NOMO-1 treated with dmso at 0.1 percent for 144 hours (cell line): ENCODE data around the gene HNRNPU.
"Not testable (repeated sequence)": the region's sequence is repeated elsewhere in the genome, so short reads cannot be mapped to it uniquely, and the experiment has no call there.

Source experiments
- DNase-seq: peaks from one replicate; lab custom pipeline; 2025; ENCODE audit not compliant: unreplicated experiment; lab: John Stamatoyannopoulos, UW

The HNRNPU gene

GRCh38 chr1:244841273-244841927 is 22.9 kb downstream of the HNRNPU start:
- no peak for DNase-seq

DNA sequence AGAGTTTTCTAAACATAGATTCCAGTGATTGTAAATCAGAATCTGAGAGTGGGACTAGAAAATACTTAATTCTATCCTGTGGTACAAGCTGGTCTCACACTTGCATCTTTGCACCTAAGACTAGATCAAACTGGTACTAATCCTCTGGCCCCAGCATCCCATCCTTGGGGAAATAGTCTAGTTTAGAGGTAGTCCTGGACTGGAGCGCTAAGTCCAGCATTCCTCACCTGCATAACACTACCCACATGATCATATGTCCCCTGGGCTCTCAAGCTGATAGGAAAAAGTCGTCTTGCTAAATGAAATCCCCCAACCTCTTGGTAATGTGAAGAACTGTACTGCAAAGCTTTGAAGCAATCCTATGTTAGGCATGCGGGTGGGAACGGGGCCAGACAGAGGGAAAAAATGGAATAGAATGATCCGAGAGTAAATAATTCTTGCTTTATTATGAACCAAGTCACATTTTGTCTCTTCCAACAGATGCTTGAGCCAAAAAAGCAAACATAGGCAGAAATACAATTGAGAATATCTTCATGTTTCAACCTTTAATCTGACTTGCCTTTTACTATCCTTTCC is 24.0 kb downstream of the HNRNPU start:
- DNase-seq = no peak

GRCh38 chr1:244839656-244840055 is 24.7 kb downstream of the HNRNPU start:
- no peak for DNase-seq

DNA sequence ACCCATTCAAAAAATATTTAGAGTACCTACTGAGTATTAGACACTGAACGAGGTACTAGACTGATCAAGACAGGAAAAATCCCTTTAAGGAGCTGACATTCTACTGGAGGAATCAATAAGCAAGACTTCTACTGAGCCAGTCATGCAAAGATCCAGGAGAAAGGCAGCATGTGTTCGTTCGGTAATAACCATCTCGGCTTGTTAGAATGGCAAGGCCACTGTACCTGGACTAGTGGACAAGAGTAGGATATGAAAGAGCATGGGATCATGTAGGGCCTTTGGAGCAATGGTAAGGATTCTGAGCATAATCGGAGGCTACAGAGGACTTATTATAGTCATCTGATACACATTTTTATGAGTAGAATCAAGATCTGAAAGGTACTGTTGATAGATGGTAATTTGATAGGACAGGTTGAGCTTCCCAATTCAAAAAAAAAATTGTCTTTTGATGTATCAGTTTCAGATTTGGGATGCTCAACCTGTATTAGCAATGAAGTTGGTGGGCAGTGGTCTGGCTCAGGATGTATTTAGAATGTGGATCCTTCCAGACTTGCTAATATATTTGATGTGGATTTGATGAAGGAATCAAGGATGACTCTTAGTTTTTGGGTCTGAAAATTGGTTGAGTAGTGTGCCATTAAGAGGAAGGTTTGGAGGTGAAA is 26.6 kb downstream of the HNRNPU start:
- DNase-seq = no peak

DNA sequence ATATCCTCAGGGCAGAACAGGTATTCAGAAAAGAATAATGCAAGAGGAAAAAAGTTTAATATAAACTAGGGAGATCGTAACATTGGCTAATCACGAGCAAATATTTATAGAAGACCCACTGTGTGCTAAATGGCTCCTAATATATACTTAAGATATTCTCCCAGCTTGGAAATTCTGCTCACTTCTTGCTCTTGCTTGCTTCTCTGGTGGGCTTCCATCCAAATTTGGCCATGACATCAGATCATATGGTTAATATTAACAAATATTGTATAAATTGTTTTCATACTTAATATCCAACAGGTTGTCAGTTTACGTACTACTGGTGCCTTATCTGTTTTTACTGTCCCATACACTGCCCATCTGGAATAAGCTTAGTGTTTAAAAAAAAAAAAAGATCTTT is 27.8 kb downstream of the HNRNPU start:
- DNase-seq = no peak

GRCh38 chr1:244836135-244836521 is 28.2 kb downstream of the HNRNPU start:
- DNase-seq = no peak

DNA sequence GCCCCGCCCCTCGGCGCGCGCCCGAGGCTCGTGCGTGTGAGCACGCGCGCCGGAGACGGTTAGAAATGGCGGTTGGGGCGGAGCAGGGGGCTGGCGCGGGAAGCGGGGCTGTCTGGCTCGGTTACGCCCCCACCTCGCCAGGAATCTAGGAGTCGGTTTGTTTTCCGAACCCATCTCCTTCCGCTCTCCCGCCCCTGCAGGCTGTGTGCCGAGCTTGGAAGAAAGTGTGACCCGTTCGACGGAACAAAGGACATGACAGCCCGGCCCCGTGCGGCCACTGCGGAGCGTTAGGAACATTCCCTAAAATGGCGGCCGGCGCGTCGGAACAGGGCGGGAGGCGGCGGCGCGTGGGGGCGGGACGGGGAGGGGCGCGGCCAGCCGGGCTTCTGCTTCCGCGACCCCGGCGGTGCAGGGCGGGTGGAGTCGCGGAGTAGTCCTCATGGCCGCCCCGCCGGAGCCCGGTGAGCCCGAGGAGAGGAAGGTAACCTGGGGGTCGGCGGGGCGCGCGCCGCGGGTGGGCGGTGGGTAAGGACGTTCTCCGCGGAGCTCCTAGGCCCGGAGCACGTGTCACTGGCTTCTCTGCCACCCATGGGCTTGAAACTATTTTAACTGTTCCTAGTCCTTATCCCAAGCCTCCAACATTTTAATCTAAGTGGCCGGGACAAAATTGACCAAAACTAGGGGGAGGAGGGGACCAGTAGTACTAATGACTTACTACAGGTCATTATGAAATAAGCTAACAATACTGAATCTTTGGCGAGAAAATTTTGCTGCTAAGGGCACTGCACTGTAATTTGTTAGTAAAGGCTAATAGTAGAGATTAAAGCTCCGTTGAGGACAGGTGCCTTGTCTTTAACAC is 28.8 kb downstream of the HNRNPU start, which contains the start of gene COX20:
TSS of gene COX20 (plus strand) at position 383 of the 859 bp plus-strand sequence. CDS start at position 440, 57 bp downstream.
- DNase-seq = peak; percentile 95

GRCh38 chr1:244834543-244835275 is 29.6 kb downstream of the HNRNPU start:
- peak; percentile 95 for DNase-seq

DNA sequence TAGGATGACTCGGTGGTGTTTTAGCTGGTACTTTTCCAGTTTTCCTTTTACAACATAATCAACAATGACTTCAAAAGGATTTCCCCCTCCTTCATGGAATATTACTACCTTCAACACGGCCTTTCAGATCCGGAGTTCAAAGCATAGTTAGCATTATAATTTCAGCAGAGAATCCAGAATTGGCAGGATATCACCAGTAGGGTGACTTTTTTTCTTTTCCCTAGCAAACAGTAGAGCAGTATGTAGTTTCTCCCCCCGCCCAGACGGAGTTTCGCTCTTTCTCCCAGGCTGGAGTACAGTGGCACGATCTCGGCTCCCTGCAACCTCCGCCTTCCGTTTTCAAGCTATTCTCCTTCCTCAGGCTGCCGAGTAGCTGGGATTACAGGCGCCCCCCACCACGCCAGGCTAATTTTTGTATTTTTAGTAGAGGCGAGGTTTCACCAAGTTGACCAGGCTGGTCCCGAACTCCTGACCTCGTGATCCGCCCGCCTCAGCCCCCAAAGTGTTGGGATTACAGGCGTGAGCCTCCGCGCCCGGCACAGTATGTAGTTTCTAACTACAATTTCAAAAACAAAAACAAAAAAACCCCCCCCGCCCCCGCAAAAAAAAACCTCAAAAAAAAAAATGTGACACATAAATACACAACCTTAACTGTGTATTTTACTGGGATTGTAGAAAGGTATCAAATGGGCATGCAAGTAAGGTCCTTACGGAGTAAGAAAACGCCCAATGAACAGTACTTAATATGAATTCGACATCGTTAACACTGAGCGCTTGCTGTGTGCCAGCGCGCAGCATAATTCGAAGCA is 30.4 kb downstream of the HNRNPU start:
- peak; percentile 48 for DNase-seq

DNA sequence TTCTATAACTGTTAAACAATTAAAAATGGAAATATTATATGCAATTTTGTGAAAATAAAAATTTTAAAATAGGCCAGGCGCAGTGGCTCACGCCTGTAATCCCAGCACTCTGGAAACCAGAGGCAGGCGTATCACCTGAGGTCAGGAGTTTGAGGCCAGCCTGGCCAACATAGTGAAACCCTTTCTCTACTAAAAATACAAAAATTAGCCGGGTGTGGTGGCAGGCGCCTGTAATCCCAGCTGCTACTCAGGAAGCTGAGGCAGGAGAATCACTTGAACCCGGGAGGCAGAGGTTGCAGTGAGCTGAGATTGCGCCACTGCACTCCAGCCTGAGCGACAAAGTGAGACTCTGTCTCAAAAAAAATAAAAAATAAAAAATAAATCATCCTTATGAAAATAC is 31.1 kb downstream of the HNRNPU start:
- DNase-seq = not testable (repeated sequence)

- no peak for DNase-seq
Observed at GRCh38 chr1:244830639-244831038, 33.7 kb downstream of the HNRNPU start.

DNA sequence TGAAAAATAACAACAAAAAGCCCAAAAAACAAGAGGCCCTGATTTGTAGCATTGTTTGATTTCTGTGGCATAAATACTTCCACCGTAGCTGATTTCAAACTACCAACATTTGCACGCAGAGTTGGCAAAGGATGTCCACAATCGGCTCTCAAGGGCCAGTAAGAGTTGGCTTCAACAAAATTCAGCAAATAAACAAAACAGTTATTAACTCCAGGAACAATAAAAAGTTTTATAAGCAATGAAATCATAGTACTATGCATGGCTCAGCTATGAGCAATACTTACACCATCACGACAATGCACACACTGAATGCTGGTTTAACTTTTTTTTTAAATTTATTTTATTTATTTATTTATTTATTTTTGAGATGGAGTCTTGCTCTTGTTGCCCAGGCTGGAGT is 37.6 kb downstream of the HNRNPU start:
- DNase-seq = no peak

- DNase-seq = no peak
Observed at GRCh38 chr1:244822878-244823277, 41.5 kb downstream of the HNRNPU start.

DNA sequence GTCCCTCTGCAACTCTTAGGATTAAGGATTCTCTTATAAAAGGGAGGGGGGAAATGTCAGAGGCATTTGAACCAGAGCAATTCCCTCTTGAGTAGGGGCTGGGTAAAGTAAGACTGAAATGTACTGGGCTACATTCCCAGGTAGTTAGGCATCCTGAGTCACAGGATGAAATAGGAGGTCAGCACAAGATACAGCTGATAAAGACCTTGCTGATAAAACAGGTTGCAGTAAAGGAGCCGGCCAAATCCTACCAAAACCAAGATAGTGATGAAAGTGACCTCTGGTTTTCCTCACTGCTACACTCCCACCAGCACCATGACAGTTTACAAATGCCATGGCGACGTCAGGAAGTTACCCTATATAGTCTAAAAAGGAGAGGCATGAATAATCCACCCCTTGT is 43.2 kb downstream of the HNRNPU start:
- DNase-seq = no peak

- no peak for DNase-seq
Observed at GRCh38 chr1:244820131-244820530, 44.2 kb downstream of the HNRNPU start.

GRCh38 chr1:244817415-244817894 is 46.9 kb downstream of the HNRNPU start:
- DNase-seq = no peak

GRCh38 chr1:244815600-244816099 is 48.7 kb downstream of the HNRNPU start:
- peak; percentile 62 for DNase-seq

DNA sequence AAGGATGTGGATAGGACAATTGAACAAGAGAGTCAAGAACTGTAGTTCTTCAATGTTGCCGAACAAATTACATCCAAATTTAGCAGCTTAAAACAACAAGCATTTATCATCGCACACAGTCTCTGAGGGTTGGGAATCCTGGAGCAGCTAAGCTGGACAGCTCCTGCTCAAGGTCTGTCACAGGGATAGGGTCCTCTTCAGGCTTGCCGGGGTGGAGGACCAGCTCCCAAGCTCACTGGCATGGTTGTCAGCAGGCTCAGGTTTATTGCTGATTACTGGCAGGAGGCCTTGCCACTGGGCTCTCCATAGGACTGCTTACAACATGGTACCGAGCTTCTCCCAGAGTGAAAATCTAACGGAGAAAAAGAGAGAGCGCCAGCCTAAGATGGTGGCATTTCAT is 51.0 kb downstream of the HNRNPU start:
- DNase-seq = no peak

DNA sequence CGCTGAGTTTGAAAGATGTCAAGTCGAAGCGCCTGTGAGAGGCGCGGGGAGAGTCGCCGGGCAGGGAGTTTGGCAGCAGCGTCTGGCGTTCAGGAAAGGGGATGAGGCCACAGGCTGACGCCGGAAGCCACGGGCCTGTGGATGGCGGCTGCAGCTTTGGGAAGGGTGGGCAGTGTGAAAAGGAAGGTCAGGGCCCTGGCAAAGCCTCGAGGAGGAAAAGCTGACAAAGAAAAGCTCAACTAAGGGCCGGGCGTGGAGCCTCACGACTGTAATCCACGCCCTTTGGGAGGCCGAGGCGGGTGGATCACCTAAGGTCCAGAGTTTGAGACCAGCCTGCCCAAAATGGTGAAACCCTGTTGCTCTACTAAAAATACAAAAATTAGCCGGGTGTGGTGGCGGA is 54.1 kb downstream of the HNRNPU start:
- DNase-seq = no peak

DNA sequence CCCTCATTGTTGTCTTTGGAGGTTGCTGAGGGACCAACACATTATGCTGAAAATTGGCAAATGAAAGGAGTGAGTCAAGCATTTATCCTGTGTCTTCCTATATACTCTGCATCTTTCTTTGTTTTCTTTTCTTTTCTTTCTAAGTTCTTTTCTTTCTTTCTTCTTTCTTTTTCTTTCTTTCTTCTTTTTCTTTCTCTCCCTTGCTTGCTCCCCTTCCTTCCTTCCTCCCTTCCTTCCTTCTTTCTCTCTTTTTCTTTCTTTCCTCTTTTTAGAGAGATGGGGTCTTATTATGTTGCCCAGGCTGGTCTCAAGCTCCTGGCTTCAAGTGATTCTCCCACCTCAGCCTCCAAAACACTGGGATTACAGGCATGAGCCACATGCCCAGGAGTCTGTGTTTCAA is 57.2 kb downstream of the HNRNPU start:
- no peak for DNase-seq
